HEK293T (cell line): ENCODE measurements around the gene COL4A4.

Experiments
- CTCF ChIA-PET: fragments of 350-600 bp; formaldehyde crosslinking; extraction: SDS; loops from one replicate; lab custom pipeline; 2021; ENCODE audit warnings: antibody characterized with exemption, inconsistent platforms; lab: Yijun Ruan, JAX
- POLR2A ChIA-PET: fragments of 350-600 bp; formaldehyde crosslinking; extraction: SDS; loops from one replicate; lab custom pipeline; 2020; ENCODE audit warnings: antibody characterized with exemption, inconsistent platforms; lab: Yijun Ruan, JAX
- DNase-seq: peaks from one replicate; pipeline ENCODE4 v3.0.0; 2012; ENCODE audit warnings: mixed read lengths; ENCODE audit errors: extremely low spot score
- ARNT ChIP-seq: fragments of 450-650 bp; IDR thresholded peaks from 2 replicates; pipeline ENCODE4 v1.6.1; 2017; ENCODE audit warnings: mild to moderate bottlenecking
- BHLHE40 ChIP-seq: fragments of 450-650 bp; IDR thresholded peaks from 2 replicates; pipeline ENCODE4 v1.6.1; 2016; ENCODE audit warnings: mild to moderate bottlenecking, moderate library complexity, borderline replicate concordance
- CTBP1 ChIP-seq: fragments of 450-650 bp; IDR thresholded peaks from 2 replicates; pipeline ENCODE4 v1.6.1; 2016; ENCODE audit warnings: borderline replicate concordance
- ELF4 ChIP-seq: fragments of 450-650 bp; IDR thresholded peaks from 2 replicates; pipeline ENCODE4 v1.6.1; 2017; ENCODE audit warnings: antibody characterized with exemption
- FOXA1 ChIP-seq: fragments of 450-650 bp; IDR thresholded peaks from 2 replicates; pipeline ENCODE4 v1.6.1; 2016; ENCODE audit warnings: mild to moderate bottlenecking
- FOXK2 ChIP-seq: fragments of 450-650 bp; IDR thresholded peaks from 2 replicates; pipeline ENCODE4 v1.6.1; 2016; ENCODE audit warnings: mild to moderate bottlenecking
- FOXM1 ChIP-seq: fragments of 450-650 bp; IDR thresholded peaks from 2 replicates; pipeline ENCODE4 v1.6.1; 2017; ENCODE audit warnings: mild to moderate bottlenecking, borderline replicate concordance
- HDGF ChIP-seq: fragments of 450-650 bp; IDR thresholded peaks from 2 replicates; pipeline ENCODE4 v1.6.1; 2017; ENCODE audit warnings: antibody characterized with exemption, borderline replicate concordance
- L3MBTL2 ChIP-seq: fragments of 450-650 bp; conservative IDR thresholded peaks from 2 replicates; pipeline ENCODE4 v1.6.1; 2016; ENCODE audit warnings: mild to moderate bottlenecking
- LEF1 ChIP-seq: fragments of 450-650 bp; IDR thresholded peaks from 2 replicates; pipeline ENCODE4 v1.6.1; 2017; ENCODE audit warnings: mild to moderate bottlenecking, borderline replicate concordance
- NFRKB ChIP-seq: fragments of 450-650 bp; IDR thresholded peaks from 2 replicates; pipeline ENCODE4 v1.6.1; 2016; ENCODE audit warnings: mild to moderate bottlenecking, moderate library complexity
- SP1 ChIP-seq: fragments of 450-650 bp; IDR thresholded peaks from 2 replicates; pipeline ENCODE4 v1.6.1; 2017
- SUZ12 ChIP-seq: fragments of 450-650 bp; IDR thresholded peaks from 2 replicates; pipeline ENCODE4 v1.6.1; 2016; ENCODE audit warnings: mild to moderate bottlenecking
- TARDBP ChIP-seq: fragments of 450-650 bp; IDR thresholded peaks from 2 replicates; pipeline ENCODE4 v1.6.1; 2016
- ZNF384 ChIP-seq: fragments of 450-650 bp; IDR thresholded peaks from 2 replicates; pipeline ENCODE4 v1.6.1; 2016
- TF ChIP-seq, protein P1 (sequence below): fragments of 450-650 bp; IDR thresholded peaks from 2 replicates; pipeline ENCODE4 v1.6.1; 2016

The COL4A4 gene

DNA sequence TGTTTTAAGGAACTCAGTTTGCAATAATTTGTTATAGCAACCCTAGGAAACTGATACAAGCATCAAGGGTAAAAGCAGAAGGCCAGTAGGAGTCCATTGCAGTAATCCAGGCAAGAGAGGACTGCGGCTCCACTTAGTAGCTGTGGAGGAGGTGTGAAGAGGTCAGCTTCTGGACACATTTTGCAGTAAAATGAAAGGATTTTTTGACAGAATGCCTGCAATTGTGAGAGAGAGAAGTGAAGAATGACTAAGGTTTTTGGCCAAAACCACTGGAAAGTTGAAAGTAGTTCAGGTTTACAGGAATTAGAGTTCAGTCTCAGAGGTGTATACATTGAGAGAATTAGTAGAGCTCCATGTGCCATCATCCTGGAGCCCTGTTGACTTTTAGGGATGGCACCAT, 198.6 kb downstream of the COL4A4 start:
- POLR2A ChIA-PET = no interaction called here
- CTCF ChIA-PET = no interaction called here
- no peak for DNase-seq
- TF ChIP-seq LEF1 = no peak
- TF ChIP-seq BHLHE40 = no peak
- no peak for TF ChIP-seq ARNT
- TF ChIP-seq SP1 = no peak
- no peak for TF ChIP-seq SUZ12
- TF ChIP-seq ZNF384 = no peak
- no peak for TF ChIP-seq FOXK2
- TF ChIP-seq FOXA1 = no peak
- TF ChIP-seq FOXM1 = no peak
- TF ChIP-seq CTBP1 = no peak
- no peak for TF ChIP-seq L3MBTL2
- TF ChIP-seq TARDBP = no peak
- TF ChIP-seq, protein P1, sequence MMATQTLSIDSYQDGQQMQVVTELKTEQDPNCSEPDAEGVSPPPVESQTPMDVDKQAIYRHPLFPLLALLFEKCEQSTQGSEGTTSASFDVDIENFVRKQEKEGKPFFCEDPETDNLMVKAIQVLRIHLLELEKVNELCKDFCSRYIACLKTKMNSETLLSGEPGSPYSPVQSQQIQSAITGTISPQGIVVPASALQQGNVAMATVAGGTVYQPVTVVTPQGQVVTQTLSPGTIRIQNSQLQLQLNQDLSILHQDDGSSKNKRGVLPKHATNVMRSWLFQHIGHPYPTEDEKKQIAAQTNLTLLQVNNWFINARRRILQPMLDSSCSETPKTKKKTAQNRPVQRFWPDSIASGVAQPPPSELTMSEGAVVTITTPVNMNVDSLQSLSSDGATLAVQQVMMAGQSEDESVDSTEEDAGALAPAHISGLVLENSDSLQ = no peak
- TF ChIP-seq HDGF = no peak
- no peak for TF ChIP-seq ELF4
- no peak for TF ChIP-seq NFRKB

DNA sequence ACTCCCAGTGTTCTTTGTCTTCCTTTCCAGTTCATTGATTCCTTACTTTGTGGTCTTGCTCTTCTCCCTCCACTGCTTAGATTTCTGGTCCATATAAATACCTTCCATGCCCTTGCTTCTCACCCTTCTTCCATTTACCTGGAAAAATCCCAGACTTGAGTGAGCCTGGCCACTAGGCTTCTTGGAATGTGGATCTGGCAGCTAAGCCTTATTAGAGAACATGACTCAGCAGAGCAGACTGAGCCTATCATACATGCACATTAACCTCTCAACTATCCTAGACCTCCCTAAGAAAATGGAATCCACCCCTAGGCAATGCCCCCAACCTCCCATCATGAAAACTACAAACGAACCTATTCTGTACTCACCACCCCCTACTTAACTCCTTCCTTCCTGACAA, 200.5 kb downstream of the COL4A4 start:
- TF ChIP-seq CTBP1 (no peak), SUZ12 (no peak), ELF4 (no peak), ZNF384 (no peak), BHLHE40 (no peak), SP1 (no peak)
- TF ChIP-seq, protein P1 = no peak
- POLR2A ChIA-PET = no interaction called here
- DNase-seq = no peak
- CTCF ChIA-PET = no interaction called here

DNA sequence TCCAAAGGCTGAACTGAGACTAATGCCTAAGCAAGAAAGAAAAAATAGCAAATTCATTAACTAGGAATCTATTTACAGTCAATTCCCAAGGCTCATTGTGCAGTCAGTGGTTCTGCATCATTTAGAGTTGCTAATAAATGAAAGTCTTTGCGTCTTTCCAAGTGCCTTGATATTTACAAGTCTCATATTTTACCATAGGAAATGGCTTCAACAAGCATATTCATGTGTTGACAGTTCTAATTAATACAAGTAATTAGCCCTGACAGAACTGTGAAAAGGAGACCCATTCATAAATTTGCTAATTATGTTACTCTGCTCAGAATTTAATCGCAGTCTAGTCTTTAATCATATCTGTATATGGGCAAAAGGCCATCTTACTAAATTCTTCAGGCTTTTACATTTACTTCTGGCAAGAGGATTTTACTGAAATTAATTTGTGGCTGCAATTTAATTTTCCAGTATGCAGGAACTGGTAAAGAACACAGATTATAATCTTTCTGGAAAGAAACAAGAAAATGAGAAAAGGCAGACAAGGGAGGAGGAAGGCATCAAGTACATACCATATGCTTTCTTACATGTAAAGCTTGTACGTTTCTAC, 201.7 kb downstream of the COL4A4 start:
- DNase-seq = no peak
- ChIA-PET POLR2A (no interaction called here), CTCF (no interaction called here)
- TF ChIP-seq BHLHE40 = no peak
- no peak for TF ChIP-seq FOXA1
- TF ChIP-seq HDGF = no peak
- no peak for TF ChIP-seq NFRKB

DNA sequence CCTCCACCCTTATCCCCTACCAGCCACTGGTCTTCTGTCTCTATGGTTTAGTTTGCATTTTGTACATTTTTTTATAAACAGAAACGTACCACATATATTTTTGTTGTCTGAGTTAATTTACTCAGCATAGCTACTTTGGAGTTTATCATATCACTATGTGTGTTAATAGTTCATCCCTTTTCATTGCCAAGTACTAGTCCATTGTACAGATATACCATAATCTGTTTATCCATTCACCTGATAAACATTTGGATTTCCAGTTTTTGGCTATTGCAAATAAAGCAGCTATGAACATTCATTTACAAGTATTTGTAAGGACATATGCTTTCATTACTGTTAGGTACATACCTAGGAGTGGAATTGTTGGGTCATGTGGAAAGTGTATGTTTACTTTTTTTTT, 204.6 kb downstream of the COL4A4 start:
- ChIA-PET POLR2A (no interaction called here), CTCF (interaction anchor here (0.5 kb wide), 1 partner anchor 162 kb away, joined by 3 read pairs; no protein-coding TSS in a partner anchor)
- DNase-seq = no peak
- TF ChIP-seq ELF4 (no peak), SP1 (no peak), NFRKB (no peak), FOXK2 (no peak), ARNT (no peak), FOXM1 (no peak), LEF1 (no peak), HDGF (no peak), FOXA1 (no peak)
- TF ChIP-seq, protein P1 = no peak

DNA sequence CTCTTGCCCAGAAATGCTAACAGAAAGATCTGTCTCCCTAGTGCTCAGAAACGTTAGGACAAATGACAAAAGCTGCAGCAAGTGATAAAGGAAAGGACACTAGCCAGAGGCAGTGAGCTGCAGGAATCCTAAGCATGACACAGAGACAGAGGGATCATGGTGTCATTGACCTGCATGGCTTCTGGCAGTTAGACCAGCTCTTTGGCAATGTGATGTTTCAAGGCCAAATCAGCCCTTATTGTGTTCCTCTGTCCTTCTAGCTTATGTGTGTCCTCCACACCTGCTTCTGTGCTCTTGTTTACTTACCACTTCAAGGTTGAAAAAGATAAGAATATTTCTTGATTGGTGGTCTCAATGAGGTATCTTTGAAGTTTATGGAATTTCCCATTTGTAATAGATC, 207.3 kb downstream of the COL4A4 start:
- CTCF ChIA-PET = no interaction called here
- no peak for DNase-seq
- POLR2A ChIA-PET = no interaction called here
- no peak for TF ChIP-seq SUZ12
- TF ChIP-seq LEF1 = no peak
- TF ChIP-seq ELF4 = no peak
- TF ChIP-seq SP1 = no peak
- TF ChIP-seq CTBP1 = no peak
- no peak for TF ChIP-seq NFRKB
- no peak for TF ChIP-seq BHLHE40
- TF ChIP-seq ARNT = no peak
- no peak for TF ChIP-seq ZNF384

DNA sequence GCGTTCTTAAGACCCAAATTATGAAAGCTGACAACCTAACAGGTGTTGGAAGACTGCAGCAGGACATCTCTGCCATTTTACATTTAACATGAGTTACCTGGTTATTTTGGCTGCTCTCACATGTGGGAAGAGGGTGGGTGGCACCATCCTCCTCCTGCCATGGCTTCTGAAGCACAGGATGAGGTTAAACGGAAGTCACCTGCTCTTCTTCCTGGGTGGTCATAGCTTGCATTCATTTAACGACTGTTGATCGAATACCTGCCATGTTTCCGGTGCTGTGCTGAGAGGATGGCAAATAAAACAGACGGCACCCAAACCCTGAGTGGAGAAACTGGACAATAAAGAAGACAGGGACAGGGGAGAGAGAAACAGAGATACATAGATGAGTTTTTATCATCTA, 210.2 kb downstream of the COL4A4 start:
- ChIA-PET POLR2A (no interaction called here), CTCF (no interaction called here)
- TF ChIP-seq, protein P1 = no peak
- TF ChIP-seq LEF1 (no peak), NFRKB (no peak), ELF4 (no peak), FOXK2 (no peak), BHLHE40 (no peak), ARNT (no peak), L3MBTL2 (no peak), CTBP1 (no peak), FOXA1 (no peak), FOXM1 (no peak), SUZ12 (no peak), ZNF384 (no peak), SP1 (no peak), TARDBP (no peak), HDGF (no peak)
- DNase-seq = no peak
